Stromal cell of bone marrow (primary cell): ENCODE results near the gene SNN.
A peak's percentile ranks its signal among the peaks of the same experiment; 100 is the strongest.

Source experiments
- DNase-seq: peaks from one replicate; pipeline ENCODE4 v3.0.0-alpha.2; 2012; ENCODE audit warnings: low read depth

SNN gene

DNA sequence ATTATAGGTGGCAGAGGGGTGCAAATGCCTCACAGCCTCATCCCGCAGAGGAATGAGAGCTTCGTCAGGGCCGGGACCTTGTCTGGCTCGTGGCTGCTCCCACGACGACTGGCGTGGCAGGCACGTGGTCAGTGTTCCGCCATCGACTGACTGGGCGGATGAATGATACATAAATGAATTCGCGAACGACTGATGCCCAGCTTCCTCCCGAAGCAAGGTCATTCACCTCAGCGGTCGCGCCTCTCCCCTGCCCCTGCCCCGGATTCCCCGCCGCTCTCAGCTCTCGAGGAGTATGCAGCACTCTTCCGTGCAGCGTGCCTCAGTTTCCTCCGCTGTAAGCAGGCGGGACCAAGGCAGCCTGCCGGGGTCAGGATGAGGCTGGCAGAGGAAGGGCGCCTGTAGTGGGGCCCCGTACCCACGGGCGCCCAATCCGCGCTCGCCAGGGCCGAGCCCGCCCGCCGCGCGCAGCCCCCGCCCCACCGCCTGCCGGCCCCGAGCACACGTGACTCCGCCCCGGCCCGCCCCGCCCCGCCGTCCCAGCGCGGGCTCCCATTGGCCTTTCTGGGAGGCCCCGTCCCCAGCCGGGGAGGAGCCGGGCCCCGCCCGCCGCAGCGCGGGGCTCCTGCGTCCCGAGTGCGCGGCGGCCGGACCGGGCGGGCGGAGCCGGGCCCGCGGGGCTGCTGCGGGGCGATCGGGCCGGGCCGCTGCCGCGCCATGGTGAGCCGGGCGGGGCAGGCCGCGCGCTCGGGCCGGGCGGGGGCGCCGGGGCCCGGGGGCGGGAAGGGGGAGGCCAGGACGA is at the start of gene SNN:
Gene SNN (plus strand): TSS at position 632 of the 799 bp plus-strand sequence. CDS start 7,605 bp downstream, outside the sequence.
- DNase-seq, result peak; percentile 76

DNA sequence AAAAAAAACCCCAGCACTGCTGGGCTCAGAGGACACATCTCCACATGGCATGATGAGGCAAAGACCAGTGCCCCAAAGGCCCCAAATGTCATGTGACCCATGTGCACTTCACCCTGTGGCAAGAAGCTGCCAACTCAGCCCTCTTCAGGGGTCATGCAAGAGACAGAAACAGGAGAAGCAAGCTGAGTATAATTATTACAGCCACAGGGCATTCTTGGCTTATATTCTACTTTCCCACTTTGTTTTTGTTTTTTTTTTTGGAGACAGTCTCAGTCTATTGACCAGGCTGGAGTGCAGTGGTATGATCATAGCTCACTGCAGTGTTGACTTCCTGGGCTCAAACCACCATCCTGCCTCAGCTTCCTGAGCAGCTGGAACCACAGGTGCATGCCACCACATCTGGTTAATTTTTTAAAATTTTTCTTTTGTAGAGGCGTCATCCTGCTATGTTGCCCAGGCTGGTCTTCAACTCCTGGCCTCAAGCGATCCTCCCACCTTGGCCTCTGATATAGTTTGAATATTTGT is 48.9 kb upstream of the SNN start:
- DNase-seq, result no peak

DNA sequence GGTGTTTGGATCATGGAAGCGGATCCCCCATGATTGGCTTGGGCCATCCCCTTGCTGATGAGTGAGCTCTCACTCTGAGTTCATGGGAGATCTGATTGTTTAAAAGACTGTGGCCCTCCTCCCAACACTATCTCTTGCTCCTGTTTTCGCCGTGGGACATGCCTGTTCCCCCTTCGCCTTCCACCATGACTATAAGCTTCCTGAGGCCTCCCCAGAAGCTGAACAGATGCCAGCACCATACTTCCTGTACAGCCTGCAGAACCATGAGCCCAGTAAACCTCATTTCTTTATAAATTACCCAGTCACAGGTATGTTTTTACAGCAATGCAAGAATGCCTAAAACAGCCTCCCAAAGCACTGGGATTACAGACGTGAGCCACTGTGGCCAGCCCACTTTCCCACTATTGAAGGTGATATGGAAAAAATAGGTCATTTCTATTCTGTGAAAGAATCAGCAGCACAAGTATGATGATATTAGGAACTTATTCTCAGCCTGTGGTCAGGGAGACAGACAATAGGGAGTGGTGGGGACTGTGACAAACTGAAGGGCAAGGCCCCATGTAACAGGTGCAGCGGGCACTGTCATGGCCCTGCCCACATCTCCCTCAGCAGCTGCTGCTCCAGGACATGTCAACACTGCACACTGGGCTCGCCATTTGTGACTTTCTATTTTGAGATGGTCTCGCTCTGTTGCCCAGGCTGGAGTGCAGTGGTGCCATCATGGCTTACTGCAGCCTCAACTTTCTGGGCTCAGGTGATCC is 47.8 kb upstream of the SNN start:
- no peak for DNase-seq

DNA sequence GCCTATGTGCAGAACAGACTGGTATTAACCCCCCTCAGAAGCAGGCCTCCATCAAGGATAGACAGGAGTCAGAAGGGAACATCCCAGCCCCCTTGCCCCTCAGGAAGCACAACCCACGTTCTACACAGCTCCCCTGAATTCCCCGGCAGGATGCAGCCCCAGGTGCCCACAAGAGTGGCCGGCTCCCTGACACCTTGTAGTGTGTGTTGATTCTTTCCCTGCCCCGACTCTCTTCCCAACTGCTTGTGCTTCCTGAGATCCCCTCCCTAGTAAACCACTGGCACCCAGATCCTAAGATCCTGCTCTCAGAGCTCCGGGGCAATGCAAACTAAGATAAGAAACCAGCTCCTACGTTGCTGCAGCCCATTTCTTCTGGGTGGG is 46.7 kb upstream of the SNN start:
- no peak for DNase-seq

DNA sequence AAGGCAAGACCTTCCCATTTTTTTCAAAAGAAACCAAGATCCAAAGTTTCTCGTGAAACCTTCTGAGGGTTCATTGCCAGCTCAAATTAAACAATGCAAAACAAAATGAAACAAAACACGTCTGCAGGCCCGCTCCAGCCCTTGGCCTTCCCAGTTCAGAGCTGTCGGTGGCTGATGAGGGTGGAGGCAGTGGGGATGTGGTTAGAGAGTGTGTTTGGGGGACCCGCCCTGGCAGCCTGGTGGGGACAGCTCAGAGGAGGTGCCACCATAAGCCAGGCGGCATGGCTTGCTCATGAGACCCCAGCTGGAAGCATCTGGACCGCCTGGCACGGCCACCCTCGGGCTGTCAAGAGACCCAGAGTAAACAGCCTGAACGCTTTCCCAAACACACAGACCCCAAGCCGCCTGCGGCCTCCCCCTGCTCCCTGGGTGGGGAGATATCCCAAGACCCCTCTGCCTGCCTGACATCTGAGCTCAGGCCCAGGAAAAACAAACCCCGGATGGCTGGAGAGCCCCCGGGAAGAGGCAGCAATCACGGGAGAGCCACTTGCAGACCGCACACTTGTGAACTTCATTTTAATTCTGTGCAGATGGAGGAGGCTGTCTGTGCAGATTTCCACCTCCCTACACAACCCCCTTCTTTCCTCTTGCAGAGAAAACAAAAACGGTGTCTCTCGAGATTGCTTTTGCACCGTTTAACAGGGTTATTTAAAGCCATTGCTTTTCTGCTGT is 46.2 kb upstream of the SNN start:
- DNase-seq, result no peak

DNA sequence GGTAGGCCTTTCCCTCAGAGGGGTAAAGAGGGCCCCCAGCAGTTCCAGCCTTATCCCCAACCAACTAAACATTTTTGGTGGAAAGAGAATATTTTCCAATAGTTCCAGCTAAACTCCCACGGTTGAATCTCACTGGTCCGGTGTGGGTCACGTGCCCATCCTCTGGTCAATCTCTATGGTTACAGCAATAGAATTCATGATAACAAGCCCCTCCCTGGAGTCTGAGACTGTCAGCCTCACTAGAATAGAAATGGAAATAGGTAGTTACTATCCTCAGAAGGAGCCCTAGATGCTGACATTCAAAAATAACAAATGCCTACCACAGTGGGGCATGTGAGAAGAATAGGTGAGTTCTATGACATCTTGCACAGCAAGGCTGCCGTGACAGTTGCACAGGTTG is 44.0 kb upstream of the SNN start:
- DNase-seq, result no peak

DNA sequence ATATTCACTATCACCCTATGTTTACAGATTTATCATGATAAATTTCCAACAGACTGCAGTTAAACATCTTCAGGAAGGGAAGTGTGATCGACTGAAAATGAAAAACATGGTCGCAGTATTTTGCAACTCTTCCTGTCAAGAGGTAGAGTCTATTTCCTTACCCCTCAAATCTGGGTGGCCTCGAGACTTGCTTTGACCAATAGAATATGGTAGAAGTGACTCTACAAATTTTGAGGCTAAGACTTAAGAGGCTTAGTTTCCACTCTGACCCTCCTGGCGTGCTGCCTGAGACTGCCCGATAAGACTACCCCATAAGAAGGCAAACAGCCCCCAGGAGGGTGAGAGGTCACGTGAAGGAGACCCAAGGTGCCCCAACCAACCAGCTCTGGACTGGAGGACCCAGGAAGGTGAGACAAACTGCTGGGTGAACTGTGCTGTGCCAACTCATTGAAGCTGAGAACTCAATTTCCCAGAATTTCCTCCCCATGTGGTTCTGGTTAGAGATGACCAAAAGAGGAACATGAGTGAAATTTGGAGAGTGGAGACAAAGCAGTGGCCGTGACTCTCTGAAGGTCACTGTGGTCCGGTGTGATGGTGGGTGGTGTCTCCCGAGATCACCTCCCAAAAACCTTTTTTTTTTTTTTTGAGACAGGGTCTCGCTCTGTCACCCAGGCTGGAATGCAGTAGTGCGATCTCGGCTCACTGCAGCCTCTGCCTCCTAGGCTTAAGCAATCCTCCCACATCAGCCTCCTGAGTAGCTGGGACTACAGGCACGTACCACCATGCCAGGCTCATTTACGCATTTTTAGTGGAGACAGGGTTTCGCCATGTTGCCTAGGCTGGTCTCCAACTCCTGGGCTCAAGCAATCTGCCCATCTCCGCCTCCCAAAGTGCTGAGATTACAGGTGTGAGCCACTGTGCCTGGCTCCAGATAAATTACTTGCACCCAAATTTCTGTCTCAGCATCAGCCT is 43.3 kb upstream of the SNN start:
- no peak for DNase-seq

DNA sequence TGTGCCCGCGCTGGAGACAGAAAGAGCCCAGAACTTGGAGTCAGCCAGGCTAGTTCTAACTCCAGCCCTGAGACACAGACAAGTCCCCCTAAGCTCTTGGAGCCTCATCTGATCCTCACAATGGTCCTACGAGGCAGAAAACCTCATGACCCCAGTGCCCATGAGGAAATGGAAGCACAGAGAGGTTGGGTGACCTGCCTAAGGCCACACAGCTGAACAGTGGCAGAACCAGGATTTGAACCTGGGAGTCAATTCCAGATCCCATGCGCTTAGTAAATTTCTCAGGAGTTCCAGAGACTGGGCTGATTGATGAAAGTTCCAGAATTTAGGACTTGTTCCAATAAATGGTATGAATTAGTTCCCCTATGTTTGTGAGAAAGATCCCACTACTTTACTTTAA is 42.5 kb upstream of the SNN start:
- DNase-seq, result no peak

DNA sequence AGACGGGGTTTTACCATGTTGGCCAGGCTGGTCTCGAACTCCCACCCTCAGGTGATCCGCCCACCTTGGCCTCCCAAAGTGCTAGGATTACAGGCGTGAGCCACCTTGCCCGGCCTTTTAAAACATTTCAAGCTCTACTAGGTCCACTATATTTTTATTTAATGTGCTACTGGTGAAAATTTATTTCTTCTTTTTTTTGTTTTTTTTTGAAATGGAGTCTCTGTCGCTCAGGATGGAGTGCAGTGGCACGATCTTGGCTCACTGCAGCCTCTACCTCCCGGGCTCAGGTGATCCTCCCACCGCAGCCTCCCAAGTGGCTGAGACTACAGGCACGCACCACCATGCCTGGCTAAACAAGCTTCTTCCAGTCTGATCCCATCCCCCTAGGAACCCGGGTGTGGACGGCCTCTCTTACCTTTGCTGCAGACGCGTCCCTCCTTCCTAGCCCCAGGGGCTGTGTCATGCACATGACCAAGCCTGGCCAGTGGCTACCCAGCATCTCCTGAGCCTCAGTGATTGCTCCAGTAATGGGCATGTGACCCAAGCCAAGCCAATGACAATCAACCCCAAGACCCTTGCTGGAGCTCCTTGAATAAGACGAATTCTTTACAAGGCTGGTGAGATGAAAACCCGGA is 41.5 kb upstream of the SNN start:
- DNase-seq, result no peak

DNA sequence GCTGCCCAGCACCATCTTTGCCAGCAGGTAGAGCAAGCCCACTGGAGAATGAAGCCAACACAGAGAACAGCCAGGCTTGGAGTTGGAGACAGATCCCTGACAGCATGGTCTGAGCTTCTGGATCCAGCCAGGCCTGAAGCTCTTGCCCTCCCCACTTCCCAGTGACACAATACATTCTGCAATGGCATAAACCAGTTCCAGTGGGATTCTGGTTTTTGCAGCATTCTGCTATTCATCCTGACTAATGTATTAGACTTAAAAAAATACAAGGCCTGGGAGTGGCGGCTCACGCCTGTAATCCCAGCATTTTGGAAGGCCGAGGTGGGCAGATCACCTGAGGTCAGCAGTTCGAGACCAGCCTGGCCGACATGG is 41.0 kb upstream of the SNN start:
- DNase-seq, result no peak

DNA sequence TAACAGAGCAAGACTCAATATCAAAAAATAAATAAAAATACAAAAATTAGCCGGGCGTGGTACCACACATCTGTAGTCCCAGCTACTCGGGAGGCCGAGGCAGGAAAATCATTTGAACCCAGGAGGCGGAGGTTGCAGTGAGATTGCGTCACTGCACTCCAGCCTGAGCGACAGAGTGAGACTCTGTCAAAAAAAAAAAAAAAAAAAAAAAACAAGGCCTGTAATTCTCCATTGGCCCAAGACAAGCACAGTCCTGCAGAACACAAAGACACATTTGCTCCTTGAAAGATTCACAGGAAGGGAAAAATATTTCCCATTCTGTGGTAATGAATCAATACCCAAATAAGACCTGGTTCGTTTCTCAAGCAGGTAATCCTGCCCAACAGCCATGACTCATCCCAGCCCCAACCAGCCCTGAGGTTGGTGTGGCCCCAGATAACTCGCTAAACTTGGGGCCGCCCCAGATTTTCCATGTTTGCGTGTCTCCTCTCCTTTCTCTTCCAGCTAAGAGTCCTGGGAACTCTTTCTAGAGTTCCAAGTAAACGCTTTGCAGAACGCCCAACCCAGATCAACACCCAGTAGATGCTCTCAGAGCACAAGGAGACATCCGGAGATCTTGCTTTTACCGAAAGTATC is 40.3 kb upstream of the SNN start:
- DNase-seq, result peak; percentile 23

DNA sequence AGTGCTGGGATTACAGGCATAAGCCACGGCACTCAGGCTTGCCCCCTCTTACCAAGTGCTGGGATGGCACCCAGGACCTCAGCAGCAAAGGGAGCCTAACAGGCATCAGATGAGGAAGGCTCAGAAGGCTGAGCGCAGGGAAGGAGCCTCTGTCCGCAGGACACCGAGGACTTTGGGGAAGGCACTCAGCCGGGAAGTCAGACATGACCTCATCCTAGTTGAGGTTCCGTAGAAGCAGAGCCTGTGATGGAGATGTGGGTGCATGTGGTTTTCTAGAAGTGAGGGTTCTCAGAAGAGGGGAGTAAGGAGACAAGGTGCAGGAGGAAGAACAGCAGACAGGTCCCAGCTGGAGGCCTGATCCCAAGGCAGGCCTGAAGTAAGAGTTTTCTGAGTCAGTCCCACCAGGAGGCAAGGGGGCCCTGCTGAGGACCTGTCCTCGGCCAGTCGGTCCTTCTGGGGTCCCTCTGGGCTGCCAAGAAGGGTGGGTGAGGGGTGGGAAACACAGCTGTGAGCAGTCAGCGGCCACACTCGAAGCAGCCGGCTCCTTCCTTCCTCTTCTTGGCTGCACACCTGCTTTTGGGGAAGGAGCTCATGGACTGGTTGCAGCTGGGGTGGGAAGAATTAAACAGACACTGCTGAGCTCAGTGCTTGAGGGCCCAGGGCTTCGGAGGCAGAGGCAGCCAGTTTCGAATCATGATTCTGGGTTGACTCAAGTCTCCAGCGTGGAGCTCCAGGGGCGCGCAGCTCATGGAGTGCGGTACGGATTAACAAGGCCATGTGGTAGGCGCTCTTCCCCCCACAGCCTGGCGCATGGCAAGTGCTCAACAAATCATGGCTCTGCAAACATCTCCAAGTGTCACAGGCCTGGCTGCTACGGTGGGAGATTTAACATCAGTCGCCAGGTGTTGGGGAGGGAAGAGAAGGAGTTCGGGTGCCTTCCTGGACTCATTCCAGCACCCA is 38.9 kb upstream of the SNN start:
- no peak for DNase-seq

DNA sequence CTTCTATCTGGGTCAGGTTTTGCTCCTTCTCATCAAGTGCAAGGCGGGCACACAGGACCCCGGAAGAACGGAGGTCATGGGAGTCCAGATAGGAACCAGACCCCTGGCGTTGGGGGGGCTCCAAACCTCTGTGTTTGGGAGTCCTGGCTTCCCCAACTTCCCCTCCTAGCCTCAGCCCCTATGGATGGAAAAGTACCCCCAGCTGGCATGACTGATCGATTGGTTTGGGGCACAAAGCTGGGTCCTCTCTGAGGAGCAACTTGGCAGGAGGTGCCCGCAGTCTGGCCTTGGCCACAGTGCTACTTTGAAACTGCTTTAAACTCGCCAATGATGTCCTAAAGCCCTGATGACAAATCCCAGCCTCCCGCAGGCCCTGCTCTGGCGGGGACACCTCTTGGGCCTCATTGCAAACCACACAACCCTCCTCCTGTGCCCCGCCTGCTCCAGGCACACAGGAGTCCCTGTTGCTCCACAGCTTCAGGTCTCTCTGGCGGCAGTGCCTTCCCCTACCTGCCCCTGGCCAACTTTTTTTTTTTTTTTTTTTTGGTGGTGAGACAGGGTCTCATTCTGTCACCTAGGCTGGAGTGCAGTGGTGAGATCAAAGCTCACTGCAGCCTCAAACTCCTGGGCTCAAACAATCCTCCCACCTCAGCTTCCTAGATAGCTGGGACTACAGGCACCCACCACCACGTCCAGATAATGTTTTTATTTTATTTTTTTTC is 38.0 kb upstream of the SNN start:
- no peak for DNase-seq

DNA sequence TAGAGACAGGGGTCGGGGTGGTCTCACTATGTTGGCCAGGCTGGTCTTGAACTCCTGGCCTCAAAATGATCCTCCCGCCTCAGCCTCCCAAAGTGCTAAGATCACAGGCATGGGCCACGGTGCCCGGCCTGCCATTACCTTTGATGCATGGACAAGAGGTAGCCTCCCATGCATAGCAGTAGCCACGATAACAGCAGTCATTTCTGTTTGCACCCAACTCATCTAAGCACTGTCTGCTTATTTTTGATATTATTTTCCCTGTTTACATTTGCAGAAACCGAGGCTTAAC is 37.5 kb upstream of the SNN start:
- no peak for DNase-seq

DNA sequence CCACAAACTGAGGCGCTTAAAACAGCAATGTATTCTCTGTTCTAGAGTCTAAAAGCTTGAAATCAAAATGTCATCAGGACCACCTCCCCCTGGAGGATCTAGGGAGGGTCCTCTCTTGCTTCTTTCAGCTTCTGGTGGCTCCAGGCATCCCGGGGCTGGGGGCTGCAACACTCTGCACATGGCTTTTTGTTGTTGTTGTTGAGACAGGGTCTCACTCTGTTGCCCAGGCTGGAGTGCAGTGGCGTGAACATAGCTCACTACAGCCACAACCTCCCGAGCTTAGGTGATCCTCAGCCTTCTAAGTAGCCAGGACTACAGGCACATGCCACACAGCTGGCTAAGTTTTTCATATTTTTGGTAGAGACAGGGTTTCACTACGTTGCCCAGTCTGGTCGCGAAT is 37.0 kb upstream of the SNN start:
- DNase-seq, result no peak

DNA sequence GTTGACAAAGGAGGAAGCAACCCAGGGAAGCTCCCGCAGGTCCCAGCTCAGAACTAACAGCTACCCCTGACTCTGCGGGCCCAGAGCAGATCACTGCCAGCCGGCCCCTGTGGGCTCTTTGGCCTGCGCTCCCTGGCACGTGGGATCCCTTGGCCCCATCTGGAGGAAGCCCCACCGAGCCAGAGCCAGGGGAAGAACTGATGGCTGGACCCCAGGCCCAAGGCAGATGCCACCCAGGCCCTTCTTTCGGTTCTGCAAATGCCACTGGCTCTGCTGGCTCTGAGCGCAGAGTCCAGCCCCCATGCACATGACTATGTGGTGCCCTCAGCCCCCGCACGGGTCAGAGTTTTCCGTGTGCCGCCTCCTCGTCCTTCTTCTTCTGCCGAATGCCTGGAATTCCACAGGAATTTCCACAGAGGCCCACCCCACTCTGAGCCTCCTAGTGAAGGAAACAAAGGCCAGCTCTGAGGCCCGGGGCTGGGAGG is 35.8 kb upstream of the SNN start:
- DNase-seq, result peak; percentile 55

DNA sequence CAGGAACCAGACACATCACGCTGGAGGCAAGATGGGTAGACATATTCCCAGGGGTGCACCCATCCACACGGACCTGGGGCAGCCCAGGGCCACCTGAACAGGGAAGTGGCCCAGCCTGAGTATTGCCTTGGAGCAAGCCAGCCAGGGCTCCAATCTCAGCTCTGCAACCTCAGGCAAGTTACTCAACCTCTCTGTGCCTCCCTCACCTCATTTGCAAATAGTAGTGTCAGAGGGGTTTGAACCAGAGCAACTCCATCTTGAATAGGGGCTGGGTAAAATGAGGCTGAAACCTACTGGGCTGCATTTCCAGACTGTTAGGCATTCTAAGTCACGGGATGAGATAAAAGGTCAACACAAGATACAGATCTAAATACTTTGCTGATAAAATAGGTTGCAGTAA is 35.1 kb upstream of the SNN start:
- DNase-seq, result no peak

DNA sequence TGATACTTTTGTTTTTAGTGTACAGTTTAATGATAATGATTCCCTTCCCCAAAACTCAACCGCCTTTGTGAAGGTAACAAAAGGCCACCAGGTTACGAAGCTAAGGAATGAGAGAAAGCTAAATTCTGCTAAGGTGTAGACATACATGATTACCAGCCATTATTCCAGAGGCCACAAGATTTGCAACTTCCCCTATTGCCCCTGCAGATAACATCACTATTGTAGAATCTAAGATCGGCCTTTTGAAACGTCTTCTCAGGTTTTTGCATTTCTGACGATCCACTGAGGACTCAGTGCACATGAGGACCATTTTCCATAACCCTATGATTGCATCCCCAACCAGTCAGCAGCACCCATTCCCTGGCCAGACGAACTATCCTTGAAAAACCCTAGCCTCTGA is 33.9 kb upstream of the SNN start:
- no peak for DNase-seq
